SK-N-SH (cell line): ENCODE results near the gene HRH1. TPM values are rescaled to one million over a fixed set of nuclear protein-coding genes. Genes with fewer than 3 reads are reported as not detected.

ENCODE experiments used
- CTCF ChIA-PET: fragments of 300-600, 350-600 bp; formaldehyde crosslinking; extraction: SDS; loops from one replicate; lab custom pipeline; 2021; lab: Yijun Ruan, JAX
- POLR2A ChIA-PET: fragments of 350-600 bp; sonication (Branson Sonifier 250); formaldehyde crosslinking; extraction: SDS; loops from one replicate; lab custom pipeline; 2020; ENCODE audit warnings: antibody characterized with exemption, inconsistent platforms; lab: Yijun Ruan, JAX
- DNase-seq: peaks from one replicate; pipeline ENCODE4 v3.0.0; 2012
- H2AFZ ChIP-seq: fragments of 200-600 bp; sonication (generic); 2 replicates; pipeline ENCODE4 v1.8.1; 2016; ENCODE audit warnings: antibody characterized with exemption, mild to moderate bottlenecking, low read depth
- H3F3A ChIP-seq: fragments of 200-600 bp; sonication (generic); replicated peaks from 2 replicates; pipeline ENCODE3; 2016; ENCODE audit warnings: antibody characterized with exemption, mild to moderate bottlenecking; ENCODE audit not compliant: insufficient read depth
- H3K27ac ChIP-seq, 2 experiments: fragments of 200-500 bp in 1 of 2; fragments of 200-600 bp in 1 of 2; sonication (Bioruptor generic) in 1 of 2; sonication (generic), shearing (Covaris generic) in 1 of 2; 2 replicates each; pipeline versions ENCODE4 v1.5.1 to v1.6.1; 2014 to 2016; ENCODE audit warnings: low read depth in 2 of 2, inconsistent platforms in 1 of 2, low read length in 1 of 2, mild to moderate bottlenecking in 1 of 2, mixed read lengths in 1 of 2
- H3K27me3 ChIP-seq: fragments of 200-600 bp; sonication (generic), shearing (Covaris generic); 2 replicates; pipeline ENCODE4 v1.6.1; 2016; ENCODE audit warnings: mixed run types; ENCODE audit not compliant: insufficient read depth
- H3K36me3 ChIP-seq, 2 experiments: fragments of 200-500 bp in 1 of 2; fragments of 200-600 bp in 1 of 2; sonication (Bioruptor generic) in 1 of 2; sonication (generic) in 1 of 2; replicated peaks in 1 of 2; 2 replicates each; pipeline versions ENCODE3 to v1.5.1; 2014 to 2016; ENCODE audit warnings: low read length in 1 of 2, mild to moderate bottlenecking in 1 of 2; ENCODE audit not compliant: insufficient read depth in 2 of 2, control insufficient read depth in 1 of 2
- H3K4me1 ChIP-seq, 2 experiments: fragments of 200-500 bp in 1 of 2; fragments of 200-600 bp in 1 of 2; sonication (Bioruptor generic) in 1 of 2; sonication (generic), shearing (Covaris generic) in 1 of 2; 2 replicates each; pipeline versions ENCODE4 v1.5.1 to v1.6.1; 2014 to 2016; ENCODE audit warnings: low read depth in 1 of 2, low read length in 1 of 2, mixed run types in 1 of 2; ENCODE audit not compliant: insufficient read depth in 2 of 2, control insufficient read depth in 1 of 2
- H3K4me2 ChIP-seq: fragments of 200-600 bp; sonication (generic), shearing (Covaris generic); 2 replicates; pipeline ENCODE4 v1.6.1; 2017; ENCODE audit warnings: mixed run types
- H3K4me3 ChIP-seq, 2 experiments: fragments of 200-500 bp in 1 of 2; fragments of 200-600 bp in 1 of 2; sonication (Bioruptor generic) in 1 of 2; sonication (generic), shearing (Covaris generic) in 1 of 2; 2 replicates each; pipeline versions ENCODE4 v1.5.1 to v1.8.1; 2014 to 2016; ENCODE audit warnings: low read depth in 2 of 2, inconsistent platforms in 1 of 2, low read length in 1 of 2, mild to moderate bottlenecking in 1 of 2, mixed read lengths in 1 of 2, moderate library complexity in 1 of 2
- H3K79me2 ChIP-seq: fragments of 200-600 bp; sonication (generic); 2 replicates; pipeline ENCODE4 v1.8.1; 2017; ENCODE audit warnings: mild to moderate bottlenecking; ENCODE audit not compliant: insufficient read depth
- H3K9ac ChIP-seq: fragments of 200-600 bp; sonication (generic); 2 replicates; pipeline ENCODE4 v1.6.1; 2017; ENCODE audit warnings: mixed run types
- H3K9me2 ChIP-seq: fragments of 200-600 bp; sonication (generic); 2 replicates; pipeline ENCODE4 v1.6.1; 2017; ENCODE audit warnings: mixed run types
- H3K9me3 ChIP-seq: fragments of 200-600 bp; sonication (generic); 2 replicates; pipeline ENCODE4 v1.6.1; 2017; ENCODE audit warnings: mixed run types, mild to moderate bottlenecking, moderate library complexity
- H4K20me1 ChIP-seq: fragments of 200-600 bp; sonication (generic); 2 replicates; pipeline ENCODE4 v1.6.1; 2017; ENCODE audit warnings: mild to moderate bottlenecking, mixed run types; ENCODE audit not compliant: insufficient read depth
- CHD2 ChIP-seq: fragments of 150-350 bp; IDR thresholded peaks from 2 replicates; pipeline ENCODE4 v1.6.1; 2018; ENCODE audit warnings: low read length; ENCODE audit not compliant: partially characterized antibody
- EZH2phosphoT487 ChIP-seq: fragments of 200-600 bp; sonication (generic); IDR thresholded peaks from 2 replicates; pipeline ENCODE4 v1.6.1; 2017; ENCODE audit warnings: low read depth, mixed run types, mild to moderate bottlenecking, antibody characterized with exemption, moderate library complexity, borderline replicate concordance
- FOSL2 ChIP-seq: IDR thresholded peaks from 2 replicates; pipeline ENCODE4 v1.4.0; 2012; ENCODE audit warnings: low read depth, mild to moderate bottlenecking, moderate library complexity, borderline replicate concordance
- FOXJ3 ChIP-seq: sonication (generic); formaldehyde crosslinking; IDR thresholded peaks from 2 replicates; pipeline ENCODE4 v1.5.1; 2020; ENCODE audit warnings: mild to moderate bottlenecking, missing genetic modification reagents
- GABPA ChIP-seq: IDR thresholded peaks from 2 replicates; pipeline ENCODE4 v1.4.0; 2012; ENCODE audit warnings: low read depth, mild to moderate bottlenecking
- GATA2 ChIP-seq: sonication (generic); formaldehyde crosslinking; IDR thresholded peaks from 2 replicates; pipeline ENCODE4 v1.5.0; 2020; ENCODE audit warnings: mild to moderate bottlenecking, missing genetic modification reagents
- MXI1 ChIP-seq: IDR thresholded peaks from 2 replicates; pipeline ENCODE4 v1.6.1; 2012; ENCODE audit warnings: mild to moderate bottlenecking, low read depth, low read length, improper control_type of control experiment
- POLR2AphosphoS5 ChIP-seq: IDR thresholded peaks from 2 replicates; pipeline ENCODE4 v1.6.1; 2012; ENCODE audit warnings: low read depth, low read length
- RAD21 ChIP-seq: IDR thresholded peaks from 2 replicates; pipeline ENCODE4 v1.6.1; 2012; ENCODE audit warnings: mild to moderate bottlenecking, low read length
- RCOR1 ChIP-seq: fragments of 150-350 bp; IDR thresholded peaks from 2 replicates; pipeline ENCODE4 v1.6.1; 2017; ENCODE audit warnings: antibody characterized with exemption, low read length
- REST ChIP-seq: IDR thresholded peaks from 2 replicates; pipeline ENCODE4 v1.6.1; 2012; ENCODE audit warnings: mild to moderate bottlenecking, low read depth, low read length, moderate library complexity
- RXRA ChIP-seq: IDR thresholded peaks from 2 replicates; pipeline ENCODE4 v1.4.0; 2012; ENCODE audit warnings: low read depth, mild to moderate bottlenecking, borderline replicate concordance
- SIN3A ChIP-seq: IDR thresholded peaks from 2 replicates; pipeline ENCODE4 v1.6.1; 2012; ENCODE audit warnings: low read depth, mild to moderate bottlenecking, low read length, moderate library complexity, borderline replicate concordance
- TAF1 ChIP-seq: IDR thresholded peaks from 2 replicates; pipeline ENCODE4 v1.6.1; 2012; ENCODE audit warnings: low read depth, mild to moderate bottlenecking, low read length, moderate library complexity, borderline replicate concordance
- TEAD4 ChIP-seq: IDR thresholded peaks from 2 replicates; pipeline ENCODE4 v1.4.0; 2012; ENCODE audit warnings: mild to moderate bottlenecking, borderline replicate concordance; ENCODE audit not compliant: insufficient read depth
- YY1 ChIP-seq: IDR thresholded peaks from 2 replicates; pipeline ENCODE4 v1.4.0; 2012; ENCODE audit warnings: low read depth, mild to moderate bottlenecking
- WGBS: methylation state at CpG from one replicate; pipeline ENCODE4 v1.1.6; 2017; ENCODE audit warnings: low lambda C conversion rate; 5-methylcytosine and 5-hydroxymethylcytosine counted together
- polyA plus RNA-seq, 3 experiments: library from polyadenylated mRNA; depleted of rRNA; stranded (reverse); fragments of >200 nt; gene quantifications; 2 replicates each; pipeline ENCODE4 v1.2.3, GENCODE V29; 2012

Gene HRH1
- polyA plus RNA-seq, 1 of the 3 experiments (the other 2 are of a cell fraction), result 6.2 TPM

- POLR2A ChIA-PET, result no interaction called here
- DNase-seq, result no peak
- Histone ChIP-seq H3K9me2 (no peaks in the 10 kb centered on the region), H3K9me3 (no peaks in the 10 kb centered on the region), H3K27ac (no peak overlapping the region), H3F3A (peaks cover 30% of the 10 kb centered on the region), H2AFZ (no peak overlapping the region), H3K36me3 (peaks cover 27 to 28% of the 10 kb centered on the region in 2 experiments), H3K4me3 (no peak overlapping the region), H3K9ac (no peak overlapping the region)
- 89% methylated on average over 5 of the region's 5 CpGs for WGBS
- TF ChIP-seq RCOR1, result no peak
- TF ChIP-seq TEAD4, result no peak
- TF ChIP-seq RAD21, result no peak
- TF ChIP-seq EZH2phosphoT487, result no peak
- no peak for TF ChIP-seq TAF1
- TF ChIP-seq FOSL2, result no peak
- TF ChIP-seq CHD2, result no peak
- TF ChIP-seq FOXJ3 (CRISPR knock-in tag), result no peak
- no peak for TF ChIP-seq POLR2AphosphoS5
- TF ChIP-seq REST, result no peak
- no peak for TF ChIP-seq GABPA
- TF ChIP-seq MXI1, result no peak
- no peak for TF ChIP-seq RXRA
- no peak for TF ChIP-seq YY1
- no peak for TF ChIP-seq SIN3A
- TF ChIP-seq GATA2 (CRISPR knock-in tag), result no peak
- TF ChIP-seq, all 33 proteins: peak for 0
- no peak overlapping the region for H3K4me2 ChIP-seq
- CTCF ChIA-PET, result interaction anchor here (0.7 to 2.1 kb wide), 4 partner anchors 10 to 433 kb away, joined by 3 to 6 read pairs (median 5); partner anchors contain the start of gene ATG7
- peaks cover 93% of the 10 kb centered on the region for H3K79me2 ChIP-seq
- H3K27me3 ChIP-seq, result no peaks in the 10 kb centered on the region
- no peaks in the 10 kb centered on the region for H4K20me1 ChIP-seq
- H3K4me1 ChIP-seq, result peaks cover 5 to 24% of the 10 kb centered on the region in 2 experiments
These were observed 128.2 kb downstream of the HRH1 start for GRCh38 chr3:11282250-11283138.
